Colonic mucosa (tissue), 4 donors: Measurements from ENCODE around the gene MPHOSPH10. TPM values are rescaled to one million over a fixed set of nuclear protein-coding genes. Genes with fewer than 3 reads are reported as not detected.

ENCODE experiments used
- DNase-seq: peaks from one replicate; pipeline ENCODE4 v3.0.0-alpha.2; 2020
- H3K27ac ChIP-seq: fragments of 200-600 bp; one replicate; pipeline ENCODE4 v1.8.0; 2021
- H3K27me3 ChIP-seq: fragments of 200-600 bp; one replicate; pipeline ENCODE4 v1.8.0; 2021
- H3K36me3 ChIP-seq: fragments of 200-600 bp; one replicate; pipeline ENCODE4 v1.8.0; 2021
- H3K4me1 ChIP-seq: fragments of 200-600 bp; one replicate; pipeline ENCODE4 v1.8.0; 2021; ENCODE audit warnings: mild to moderate bottlenecking
- H3K4me3 ChIP-seq: fragments of 200-600 bp; one replicate; pipeline ENCODE4 v1.8.0; 2021
- H3K9ac ChIP-seq, 2 donors: one replicate each; pipeline ENCODE4 v1.7.0; 2013; ENCODE audit warnings: control low read depth in 2 of 2, low read depth in 2 of 2, low read length in 2 of 2
- H3K9me3 ChIP-seq: fragments of 200-600 bp; one replicate; pipeline ENCODE4 v1.8.0; 2021
- intact Hi-C: fragments of 100-400 bp; cut with DNase I; formaldehyde crosslinking; loops from one replicate; pipeline ENCODE4 v1.14.1; 2022
- total RNA-seq, 2 donors: library from RNA; stranded (reverse); fragmentation: NEBNext Ultra II Directional in 1 of 2; extraction: Animal tissue kit (Norgen Biotek cat#: 25700) in 1 of 2; gene quantifications; one replicate each; pipeline ENCODE4 v1.2.1, GENCODE V29; 2021
- TF ChIP-seq, protein P1 (sequence below): fragments of 200-600 bp; IDR thresholded peaks from one replicate; pipeline ENCODE4 v1.8.0; 2022; ENCODE audit warnings: antibody characterized with exemption, mild to moderate bottlenecking
- donor health status: healthy.
- donor health status: DM: no; HTN: no; CAD: no.
- donor health status: DM: no; HTN: no; CAD: no.

MPHOSPH10 gene
- total RNA-seq, 2 donors from 2014 or later, result 18.7 to 26.4 TPM

DNA sequence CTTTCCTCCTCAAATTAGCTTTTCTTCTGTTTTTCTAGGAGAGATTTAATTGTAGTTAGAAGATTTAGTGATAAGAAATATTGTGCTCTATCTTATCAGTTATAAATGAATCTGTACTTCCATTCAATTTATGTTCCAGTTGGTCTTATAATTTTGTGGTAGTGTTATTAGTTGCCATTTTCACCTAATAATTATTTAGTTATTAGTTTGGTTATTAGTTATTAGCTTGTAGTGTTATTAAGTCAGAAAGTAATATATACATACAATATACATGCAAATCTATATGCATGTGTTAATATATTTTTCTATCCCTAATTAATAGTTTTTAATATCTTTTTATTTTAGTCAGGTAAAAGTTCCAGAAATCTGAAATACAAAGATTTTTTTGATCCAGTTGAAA is 3.2 kb downstream of the MPHOSPH10 start:
- TF ChIP-seq, protein P1, sequence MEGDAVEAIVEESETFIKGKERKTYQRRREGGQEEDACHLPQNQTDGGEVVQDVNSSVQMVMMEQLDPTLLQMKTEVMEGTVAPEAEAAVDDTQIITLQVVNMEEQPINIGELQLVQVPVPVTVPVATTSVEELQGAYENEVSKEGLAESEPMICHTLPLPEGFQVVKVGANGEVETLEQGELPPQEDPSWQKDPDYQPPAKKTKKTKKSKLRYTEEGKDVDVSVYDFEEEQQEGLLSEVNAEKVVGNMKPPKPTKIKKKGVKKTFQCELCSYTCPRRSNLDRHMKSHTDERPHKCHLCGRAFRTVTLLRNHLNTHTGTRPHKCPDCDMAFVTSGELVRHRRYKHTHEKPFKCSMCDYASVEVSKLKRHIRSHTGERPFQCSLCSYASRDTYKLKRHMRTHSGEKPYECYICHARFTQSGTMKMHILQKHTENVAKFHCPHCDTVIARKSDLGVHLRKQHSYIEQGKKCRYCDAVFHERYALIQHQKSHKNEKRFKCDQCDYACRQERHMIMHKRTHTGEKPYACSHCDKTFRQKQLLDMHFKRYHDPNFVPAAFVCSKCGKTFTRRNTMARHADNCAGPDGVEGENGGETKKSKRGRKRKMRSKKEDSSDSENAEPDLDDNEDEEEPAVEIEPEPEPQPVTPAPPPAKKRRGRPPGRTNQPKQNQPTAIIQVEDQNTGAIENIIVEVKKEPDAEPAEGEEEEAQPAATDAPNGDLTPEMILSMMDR, result no peak
- H3K9ac ChIP-seq, result no peak overlapping the region
- H3K27ac ChIP-seq, result no peak overlapping the region
- intact Hi-C loops, result no loop called here
- H3K4me1 ChIP-seq, result peaks cover 6% of the 10 kb centered on the region
- no peak overlapping the region for H3K4me3 ChIP-seq
- DNase-seq, result no peak
- H3K9me3 ChIP-seq, result no peaks in the 10 kb centered on the region
- H3K27me3 ChIP-seq, result no peaks in the 10 kb centered on the region
- H3K36me3 ChIP-seq, result peaks cover 16% of the 10 kb centered on the region

DNA sequence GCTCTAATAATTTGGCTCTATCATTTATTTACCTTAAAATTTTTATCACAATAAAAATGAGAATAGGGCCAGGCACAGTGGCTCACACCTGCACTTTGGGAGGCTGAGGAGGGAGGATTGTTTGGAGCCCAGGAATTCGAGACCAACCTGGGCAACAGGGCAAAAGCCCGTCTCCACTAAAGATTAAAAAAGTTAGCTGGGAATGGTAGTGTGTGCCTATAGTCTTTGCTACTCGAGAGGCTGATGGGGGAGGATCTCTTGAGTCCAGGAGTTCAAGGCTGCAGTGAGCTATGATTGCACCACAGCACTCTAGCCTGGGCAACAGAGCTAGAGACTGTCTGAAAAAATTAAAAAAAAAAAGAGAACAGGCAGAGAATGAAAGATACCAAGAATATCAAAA is 5.7 kb downstream of the MPHOSPH10 start:
- peaks cover 22% of the 10 kb centered on the region for H3K36me3 ChIP-seq
- intact Hi-C loops, result no loop called here
- no peak for DNase-seq
- H3K9ac ChIP-seq, result no peak overlapping the region
- no peak overlapping the region for H3K27ac ChIP-seq
- H3K4me3 ChIP-seq, result no peak overlapping the region
- no peaks in the 10 kb centered on the region for H3K27me3 ChIP-seq
- H3K4me1 ChIP-seq, result peaks cover 5% of the 10 kb centered on the region
- no peaks in the 10 kb centered on the region for H3K9me3 ChIP-seq
- TF ChIP-seq, protein P1, result no peak

DNA sequence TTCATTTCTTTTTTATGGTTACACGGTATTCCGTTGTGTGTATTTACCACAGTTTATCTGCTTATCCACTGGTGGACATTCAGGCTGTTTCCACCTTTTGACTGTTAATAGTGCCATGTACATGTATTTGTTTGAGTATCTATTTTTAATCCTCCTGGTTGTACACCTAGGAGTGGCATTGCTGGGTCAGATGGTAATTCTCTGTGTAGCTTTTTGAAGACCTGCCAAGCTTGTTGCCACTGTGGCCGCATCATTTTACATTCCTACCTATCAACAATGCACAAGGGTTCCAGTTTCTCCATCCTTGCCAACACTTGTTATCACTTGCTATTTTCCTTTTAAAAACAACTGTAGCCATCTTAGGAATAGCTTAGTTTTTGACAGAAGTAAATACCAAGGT is 13.3 kb downstream of the MPHOSPH10 start:
- intact Hi-C loops, result no loop called here
- TF ChIP-seq, protein P1, result no peak
- Histone ChIP-seq H3K27ac (no peak overlapping the region), H3K4me1 (no peaks in the 10 kb centered on the region), H3K9me3 (no peaks in the 10 kb centered on the region), H3K4me3 (no peak overlapping the region), H3K36me3 (peaks cover 32% of the 10 kb centered on the region), H3K9ac (no peak overlapping the region), H3K27me3 (no peaks in the 10 kb centered on the region)
- no peak for DNase-seq

DNA sequence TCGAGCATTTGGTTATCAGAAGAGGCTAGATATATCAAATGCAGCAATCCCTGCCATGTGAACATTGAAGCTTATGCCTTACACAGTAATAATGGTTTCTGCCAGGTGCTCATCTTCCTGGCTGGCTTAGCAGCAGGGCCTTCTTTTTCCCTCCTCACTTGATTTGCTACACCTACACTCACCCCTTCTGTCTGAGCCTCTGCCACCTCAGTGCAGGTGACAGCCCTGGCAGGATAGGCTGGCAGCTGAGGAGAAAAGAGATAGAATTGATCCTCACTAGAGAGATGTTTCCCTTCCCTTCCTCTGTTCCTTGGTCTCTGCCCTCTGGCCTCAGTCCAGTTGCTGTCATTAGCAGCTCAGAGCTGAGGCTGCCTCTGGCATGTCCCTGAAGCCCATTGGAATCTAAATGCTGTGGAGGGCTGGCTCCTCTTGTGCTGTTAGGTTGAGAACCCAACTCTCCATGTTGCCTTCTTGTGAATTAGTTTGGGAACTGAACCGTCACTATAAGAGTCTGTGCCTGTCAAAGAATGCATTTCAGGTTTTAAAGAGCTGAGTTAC is 18.2 kb downstream of the MPHOSPH10 start:
- H3K36me3 ChIP-seq, result peaks cover 30% of the 10 kb centered on the region
- H3K4me3 ChIP-seq, result no peak overlapping the region
- H3K4me1 ChIP-seq, result no peaks in the 10 kb centered on the region
- no peak overlapping the region for H3K27ac ChIP-seq
- TF ChIP-seq, protein P1, result no peak
- no peaks in the 10 kb centered on the region for H3K27me3 ChIP-seq
- no peak for DNase-seq
- intact Hi-C loops, result no loop called here
- no peak overlapping the region for H3K9ac ChIP-seq
- H3K9me3 ChIP-seq, result no peaks in the 10 kb centered on the region

DNA sequence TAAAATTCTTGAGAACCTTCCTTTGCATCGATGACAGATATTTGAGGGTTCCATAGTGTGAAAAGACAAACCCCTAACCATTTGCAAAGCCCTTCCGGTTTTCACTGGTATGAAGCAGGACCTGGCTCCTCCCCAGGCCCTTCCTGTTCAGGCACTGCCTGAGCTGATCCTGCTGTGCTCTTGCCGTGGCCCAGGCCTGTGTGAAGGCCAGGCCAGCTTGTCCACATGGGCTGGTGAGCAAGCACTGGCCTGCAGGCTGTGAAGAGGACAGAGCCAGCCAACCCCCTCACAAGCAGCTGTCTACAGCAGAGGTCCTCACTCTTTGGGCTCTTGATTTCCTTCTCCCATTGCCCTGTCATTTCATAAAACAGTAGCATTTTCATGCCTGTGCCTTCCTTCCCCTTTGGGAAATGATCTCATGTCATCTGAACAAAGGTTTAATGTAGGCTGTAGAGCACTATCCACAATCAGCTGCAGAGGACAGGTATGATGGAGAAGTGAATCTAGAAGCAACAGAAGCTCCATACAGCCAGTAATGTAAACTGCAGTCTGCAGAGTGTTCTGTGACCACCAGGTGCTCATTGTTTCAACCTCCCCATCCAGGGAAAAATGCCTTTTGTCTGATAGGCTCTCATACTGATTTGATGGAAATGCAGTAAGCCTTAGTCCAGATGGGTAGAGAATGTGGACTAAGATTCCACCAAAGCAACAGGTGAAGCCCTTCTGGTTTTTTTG is 19.8 kb downstream of the MPHOSPH10 start:
- Histone ChIP-seq H3K4me3 (no peak overlapping the region), H3K36me3 (peaks cover 25% of the 10 kb centered on the region), H3K9me3 (no peaks in the 10 kb centered on the region), H3K4me1 (no peaks in the 10 kb centered on the region), H3K9ac (no peak overlapping the region), H3K27me3 (no peaks in the 10 kb centered on the region), H3K27ac (no peak overlapping the region)
- TF ChIP-seq, protein P1, result no peak
- DNase-seq, result no peak
- intact Hi-C loops, result no loop called here
